ENCODE results near the gene PHF21A.

DNA sequence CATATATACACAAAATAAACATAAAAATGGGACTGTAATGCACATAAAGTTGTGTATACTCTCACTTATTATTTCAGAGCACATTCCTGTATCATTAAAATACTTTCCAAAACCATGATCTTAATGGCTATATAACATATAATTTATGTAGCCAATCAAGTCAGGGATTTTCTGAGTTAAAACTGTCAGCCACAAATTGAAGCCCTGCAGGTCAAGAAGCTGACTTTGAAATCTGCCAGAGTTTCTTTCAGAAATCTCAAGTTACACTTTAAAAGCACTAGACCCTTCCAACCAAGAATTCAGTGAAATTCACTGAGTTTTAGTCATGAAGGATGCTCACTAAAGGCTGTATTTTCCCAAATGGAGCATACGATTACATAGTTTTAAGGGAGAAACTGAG lies 47.6 kb downstream of the PHF21A start:
- TF ChIP-seq, protein P1, sequence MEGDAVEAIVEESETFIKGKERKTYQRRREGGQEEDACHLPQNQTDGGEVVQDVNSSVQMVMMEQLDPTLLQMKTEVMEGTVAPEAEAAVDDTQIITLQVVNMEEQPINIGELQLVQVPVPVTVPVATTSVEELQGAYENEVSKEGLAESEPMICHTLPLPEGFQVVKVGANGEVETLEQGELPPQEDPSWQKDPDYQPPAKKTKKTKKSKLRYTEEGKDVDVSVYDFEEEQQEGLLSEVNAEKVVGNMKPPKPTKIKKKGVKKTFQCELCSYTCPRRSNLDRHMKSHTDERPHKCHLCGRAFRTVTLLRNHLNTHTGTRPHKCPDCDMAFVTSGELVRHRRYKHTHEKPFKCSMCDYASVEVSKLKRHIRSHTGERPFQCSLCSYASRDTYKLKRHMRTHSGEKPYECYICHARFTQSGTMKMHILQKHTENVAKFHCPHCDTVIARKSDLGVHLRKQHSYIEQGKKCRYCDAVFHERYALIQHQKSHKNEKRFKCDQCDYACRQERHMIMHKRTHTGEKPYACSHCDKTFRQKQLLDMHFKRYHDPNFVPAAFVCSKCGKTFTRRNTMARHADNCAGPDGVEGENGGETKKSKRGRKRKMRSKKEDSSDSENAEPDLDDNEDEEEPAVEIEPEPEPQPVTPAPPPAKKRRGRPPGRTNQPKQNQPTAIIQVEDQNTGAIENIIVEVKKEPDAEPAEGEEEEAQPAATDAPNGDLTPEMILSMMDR (IDR thresholded peaks at IDR 0.05; ENCODE audit: insufficient read depth, low read length, poor library complexity, severe bottlenecking) = no peak
- no peak for TF ChIP-seq EZH2phosphoT487 (conservative IDR thresholded peaks at IDR 0.05; ENCODE audit: low read length)
